IPS-NIHi11 (cell line): ENCODE results near the gene PBX3.

ENCODE experiments used
- DNase-seq: peaks from one replicate; pipeline ENCODE4 v3.0.0; 2012; ENCODE audit warnings: mixed read lengths, low spot score

Gene PBX3

DNA sequence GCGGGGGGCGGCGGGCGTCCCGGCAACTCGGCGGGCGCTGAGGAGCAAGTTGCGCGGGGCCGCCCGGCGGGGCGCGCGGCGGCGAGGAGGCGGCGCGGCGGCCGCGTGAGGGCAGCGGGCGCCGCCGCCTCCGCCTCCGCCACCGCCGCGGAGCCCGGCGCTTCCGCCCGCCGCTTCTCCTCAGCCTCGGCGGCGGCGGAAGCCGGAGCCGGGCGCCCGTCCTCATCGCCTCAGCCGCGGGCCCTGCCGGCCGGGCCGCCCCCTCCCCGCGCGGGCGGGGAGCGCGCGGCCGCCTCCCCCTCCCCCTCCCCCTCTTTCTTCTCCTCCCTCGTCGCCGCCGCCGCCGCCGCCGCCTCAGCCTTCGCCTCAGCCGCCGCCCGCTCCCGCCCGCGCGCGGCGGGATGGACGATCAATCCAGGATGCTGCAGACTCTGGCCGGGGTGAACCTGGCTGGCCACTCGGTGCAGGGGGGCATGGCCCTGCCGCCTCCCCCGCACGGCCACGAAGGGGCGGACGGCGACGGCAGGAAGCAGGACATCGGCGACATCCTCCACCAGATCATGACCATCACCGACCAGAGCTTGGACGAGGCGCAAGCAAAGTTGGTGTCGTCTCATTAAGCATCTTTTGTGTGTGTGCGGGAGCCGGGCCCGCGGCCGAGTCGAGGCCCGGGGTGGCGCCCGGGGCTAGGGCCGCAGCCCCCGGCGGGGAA, at the start of gene PBX3:
PBX3 (plus strand) TSS at position 321 of the 712 bp plus-strand sequence.
- DNase-seq = peak; percentile 63

DNA sequence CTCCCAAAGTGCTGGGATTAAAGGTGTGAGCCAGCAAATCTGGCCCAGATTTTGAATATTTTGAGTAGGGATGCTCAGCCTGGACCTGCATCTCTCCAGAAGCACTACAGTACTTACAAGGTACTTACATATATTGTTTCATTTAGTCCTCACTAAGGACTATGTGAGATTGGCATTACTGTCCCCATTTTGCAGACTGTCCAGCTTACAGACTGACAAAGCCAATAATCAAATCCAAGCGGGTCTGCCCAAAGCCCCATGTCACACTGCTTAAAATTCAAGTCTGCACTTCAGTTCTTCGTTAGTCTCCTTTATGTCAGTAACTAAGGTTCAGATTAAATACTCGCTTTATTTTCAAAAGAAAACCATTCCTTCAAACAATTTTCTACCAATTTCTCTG, 47.3 kb upstream of the PBX3 start:
- no peak for DNase-seq

- DNase-seq = peak; percentile 19
Measured at GRCh38 chr9:125700791-125701190, 46.4 kb upstream of the PBX3 start.

- DNase-seq = peak; percentile 30
Measured at GRCh38 chr9:125701351-125701750, 45.8 kb upstream of the PBX3 start.

- no peak for DNase-seq
Measured at GRCh38 chr9:125703662-125704061, 43.5 kb upstream of the PBX3 start.

DNA sequence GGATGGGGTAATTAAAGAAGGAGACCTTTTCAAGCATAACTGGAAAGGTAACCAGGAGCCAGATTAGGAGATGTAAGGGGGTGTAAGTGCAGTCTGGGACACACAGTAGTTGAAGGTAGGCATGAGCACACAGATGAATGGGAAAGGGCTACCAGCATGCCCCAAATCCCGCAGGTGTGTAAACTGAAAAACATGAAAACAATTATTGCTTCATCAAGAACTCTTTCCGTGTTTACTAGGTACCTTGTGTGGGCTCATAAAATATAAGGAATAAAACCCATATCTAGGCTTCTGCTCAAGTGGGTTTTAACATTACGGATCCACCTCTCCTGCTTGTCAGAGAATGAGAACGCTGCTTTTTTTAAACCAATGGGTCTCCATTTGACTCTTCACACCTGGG, 41.3 kb upstream of the PBX3 start:
- no peak for DNase-seq

DNA sequence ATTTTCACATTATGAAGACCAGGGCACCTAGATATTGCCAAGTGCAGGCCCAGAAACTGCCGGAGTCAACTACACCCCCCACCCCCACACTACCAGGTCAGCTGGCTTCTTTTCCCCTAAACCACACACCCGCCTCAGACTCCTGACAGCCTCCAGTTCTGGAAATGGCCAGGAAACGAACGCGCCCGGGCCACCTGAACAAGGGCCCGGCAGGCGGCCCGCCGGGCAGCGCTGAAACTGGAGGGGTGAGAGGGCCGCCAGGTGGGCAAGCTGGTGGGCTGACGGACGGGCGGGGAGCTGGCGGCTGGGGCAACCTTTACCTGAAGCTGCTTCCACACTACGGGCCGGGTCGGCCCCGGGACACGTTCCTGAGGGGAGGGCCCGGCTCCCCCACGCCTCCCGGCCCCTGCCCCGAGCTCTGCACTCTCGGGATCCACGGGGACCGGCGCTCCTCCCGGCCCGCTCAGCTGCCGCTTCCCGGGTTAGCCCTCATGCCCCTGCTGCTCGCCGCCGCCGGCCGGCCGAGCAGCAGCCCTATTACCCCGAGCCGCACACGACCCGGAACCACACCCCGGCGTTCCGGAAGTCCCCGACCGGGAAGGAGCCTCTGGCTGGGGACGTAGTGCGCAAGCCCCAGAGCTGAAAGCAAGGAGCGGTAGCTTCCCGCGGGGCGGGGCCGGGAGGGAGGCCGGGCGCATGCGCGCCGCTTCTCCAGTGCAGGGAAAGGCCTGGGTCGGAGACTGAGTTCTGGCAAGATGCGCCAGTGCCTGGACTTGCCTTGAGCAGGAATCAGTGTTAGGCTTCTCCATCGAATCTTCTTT, 40.3 kb upstream of the PBX3 start, which contains the start of gene MAPKAP1:
MAPKAP1 (minus strand) TSS at position 558 of the 821 bp plus-strand sequence. CDS start 34,634 bp downstream, outside the sequence.
- DNase-seq = peak; percentile 97

DNA sequence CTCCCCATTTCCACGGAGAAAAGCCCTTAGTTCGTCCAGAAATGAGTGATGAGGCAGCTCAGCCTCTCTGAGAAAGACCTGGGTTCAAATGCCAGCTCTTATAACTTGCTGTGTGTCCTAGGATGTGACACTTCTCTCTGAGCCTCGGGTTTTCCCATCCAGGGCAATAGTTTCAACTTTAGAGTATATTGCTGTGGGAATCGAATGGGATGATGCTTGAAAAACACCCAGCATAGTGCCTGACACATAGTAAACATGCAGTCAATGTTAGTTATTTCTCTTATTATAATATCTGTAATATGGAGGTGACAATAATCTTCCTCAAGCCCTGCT, 39.7 kb upstream of the PBX3 start:
- no peak for DNase-seq

DNA sequence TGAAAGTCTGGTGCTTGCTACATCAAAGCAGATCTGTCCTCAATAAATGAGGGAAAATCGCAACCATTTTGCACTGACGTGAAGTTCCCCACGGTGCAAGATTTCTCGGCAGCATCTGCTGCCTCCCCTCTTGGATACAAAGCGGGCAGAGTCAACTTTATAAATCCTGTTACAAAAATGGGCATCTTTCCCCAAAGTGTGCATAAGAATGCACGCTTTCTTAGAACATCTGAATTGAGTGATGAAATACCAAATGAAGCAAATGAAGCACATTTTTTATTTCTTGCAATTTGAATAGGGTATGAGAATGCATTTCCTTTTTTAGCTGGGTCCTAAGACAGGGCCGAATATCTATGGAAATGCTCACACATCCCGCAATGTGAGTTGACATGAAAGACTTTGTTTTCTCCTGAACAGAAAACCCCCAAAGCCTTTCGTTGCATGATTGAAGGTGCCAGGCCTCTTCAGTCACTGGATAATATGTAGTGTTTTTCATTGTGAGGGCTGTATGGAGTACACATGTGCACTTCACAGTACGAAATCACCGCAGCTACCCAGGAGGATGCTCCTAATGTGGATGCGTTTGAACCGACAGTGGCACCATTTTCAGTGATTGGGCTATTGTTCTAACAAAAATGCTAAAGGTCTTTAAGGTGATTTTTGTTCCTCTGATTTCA, 20.6 kb upstream of the PBX3 start:
- DNase-seq = no peak

DNA sequence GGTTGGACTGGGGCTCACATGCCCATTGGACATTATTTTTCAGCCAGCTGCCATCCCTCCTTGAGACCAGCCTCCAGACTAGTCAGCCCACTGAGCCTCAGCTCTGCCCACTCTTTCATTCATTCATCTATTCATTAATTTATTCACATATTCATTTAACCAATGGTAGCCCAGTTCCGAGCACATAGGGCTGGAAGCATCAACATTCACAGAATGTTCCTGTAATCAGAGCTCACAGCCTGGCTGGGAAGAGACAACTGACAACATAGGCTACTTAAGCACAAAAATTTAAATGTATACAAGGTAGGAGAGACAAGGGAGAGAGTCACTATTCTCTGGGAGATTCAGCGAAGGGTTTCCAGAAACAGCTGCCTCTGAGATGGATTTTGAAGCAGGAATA, 17.0 kb upstream of the PBX3 start:
- DNase-seq = no peak

DNA sequence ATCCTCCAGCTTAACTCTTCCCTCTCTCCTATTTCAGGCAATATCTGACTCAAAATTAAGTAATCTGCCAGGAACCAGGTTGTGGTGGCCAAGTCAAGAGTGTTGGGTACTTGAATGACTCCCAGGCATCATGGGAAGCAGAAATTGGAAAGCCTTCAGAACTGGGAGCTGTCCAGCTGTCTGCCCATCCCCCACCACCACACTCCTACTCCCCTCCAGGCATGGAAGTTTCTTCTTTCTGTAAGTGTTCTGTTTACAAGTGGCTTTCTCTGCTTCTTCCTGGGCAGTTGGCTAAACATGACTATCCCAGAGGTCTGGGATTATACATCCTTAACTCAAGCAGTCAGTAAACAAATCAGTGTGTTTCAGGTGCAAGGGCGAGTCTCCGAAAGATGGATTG, 14.6 kb upstream of the PBX3 start:
- DNase-seq = peak; percentile 67

DNA sequence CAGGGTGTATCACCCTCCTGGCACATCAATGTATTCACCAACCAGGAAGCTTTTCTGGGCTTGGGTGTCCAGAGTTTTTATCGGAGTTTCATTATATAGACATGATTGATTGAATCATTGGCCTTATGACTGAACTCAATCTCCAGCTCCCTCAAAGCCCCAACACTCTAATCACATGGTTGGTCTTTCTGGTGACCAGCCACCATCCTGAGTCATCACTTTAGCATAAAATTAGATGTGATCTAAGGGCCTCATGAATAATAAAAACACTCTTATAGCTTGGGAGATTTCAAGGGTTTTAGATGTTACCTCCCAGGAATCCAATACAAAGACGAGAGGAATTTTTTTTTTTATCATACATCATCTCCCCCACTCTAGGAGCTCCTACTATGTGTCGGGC, 7.7 kb upstream of the PBX3 start:
- no peak for DNase-seq

DNA sequence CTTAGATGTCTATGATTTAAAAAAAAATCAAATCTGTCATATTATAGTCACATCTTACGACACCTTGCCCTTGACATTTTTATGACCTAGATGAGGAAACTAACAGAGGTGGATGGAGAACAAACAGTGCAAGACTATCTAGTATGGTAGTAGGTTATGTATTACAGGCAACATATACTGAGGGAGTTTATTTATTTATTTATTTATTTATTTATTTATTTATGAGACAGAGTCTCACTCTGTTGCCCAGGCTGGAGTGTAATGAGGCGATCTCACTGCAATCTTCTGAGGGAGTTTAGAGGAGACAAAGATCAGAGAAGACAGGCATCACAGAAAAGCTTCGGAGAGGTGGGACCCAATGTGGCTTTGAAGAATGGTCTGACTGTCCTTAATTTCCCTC, 4.5 kb upstream of the PBX3 start:
- DNase-seq = no peak

GRCh38 chr9:125743682-125744428, 3.3 kb upstream of the PBX3 start:
- no peak for DNase-seq

DNA sequence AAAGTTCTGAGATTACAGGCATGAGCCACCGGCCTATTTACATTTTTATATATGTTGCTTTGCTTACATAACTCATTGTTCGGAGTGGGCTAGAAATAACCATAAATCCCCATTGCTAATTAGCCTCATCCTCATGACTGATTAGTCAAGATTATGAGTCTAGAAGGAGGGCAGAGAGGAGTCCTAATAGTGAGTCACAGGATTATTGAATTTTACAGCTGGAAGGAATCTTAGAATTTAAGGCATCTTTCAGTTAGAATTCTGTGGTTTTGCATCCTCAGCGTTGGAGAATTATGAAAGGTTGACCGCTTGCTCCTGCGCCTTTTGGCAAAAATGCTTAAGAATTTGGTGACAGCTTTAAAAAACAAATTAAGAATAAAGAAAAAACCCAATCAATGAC, 2.6 kb upstream of the PBX3 start:
- DNase-seq = no peak

DNA sequence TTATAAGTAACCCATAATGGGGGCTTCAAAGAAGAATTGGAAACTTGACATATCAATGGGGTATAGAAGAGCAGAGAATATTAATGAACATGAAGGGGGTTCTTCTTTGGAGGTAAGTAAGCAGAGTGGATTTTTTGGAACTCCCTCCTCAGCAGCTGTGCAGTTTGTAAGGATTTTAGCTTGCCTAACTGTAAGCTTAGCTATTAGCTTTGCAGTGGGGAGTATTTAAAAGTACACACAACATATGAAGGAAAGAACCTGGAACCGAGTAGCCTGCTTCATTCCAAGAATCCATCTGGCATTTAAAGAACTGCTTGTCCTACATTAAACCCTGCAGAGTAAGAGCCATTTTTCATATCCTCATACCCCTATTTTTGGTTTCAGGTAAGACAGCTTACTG, 2.2 kb upstream of the PBX3 start:
- DNase-seq = no peak

DNA sequence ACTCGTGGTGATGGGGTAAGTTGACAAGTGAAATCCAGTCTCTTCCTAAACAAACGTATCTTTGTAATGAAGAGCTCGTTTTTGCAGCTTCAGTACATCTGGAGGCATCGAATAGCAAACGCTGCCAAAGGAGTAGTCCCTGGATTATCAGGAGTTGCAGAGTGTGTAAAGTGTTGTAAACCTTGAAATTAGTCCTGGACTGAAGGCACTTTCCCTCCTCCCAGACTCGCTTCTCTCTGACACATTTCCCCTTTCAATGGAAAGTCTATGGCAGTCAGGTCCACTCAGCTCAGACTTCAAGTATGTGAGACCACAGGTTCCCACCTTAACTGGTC, 1.5 kb upstream of the PBX3 start:
- no peak for DNase-seq

DNA sequence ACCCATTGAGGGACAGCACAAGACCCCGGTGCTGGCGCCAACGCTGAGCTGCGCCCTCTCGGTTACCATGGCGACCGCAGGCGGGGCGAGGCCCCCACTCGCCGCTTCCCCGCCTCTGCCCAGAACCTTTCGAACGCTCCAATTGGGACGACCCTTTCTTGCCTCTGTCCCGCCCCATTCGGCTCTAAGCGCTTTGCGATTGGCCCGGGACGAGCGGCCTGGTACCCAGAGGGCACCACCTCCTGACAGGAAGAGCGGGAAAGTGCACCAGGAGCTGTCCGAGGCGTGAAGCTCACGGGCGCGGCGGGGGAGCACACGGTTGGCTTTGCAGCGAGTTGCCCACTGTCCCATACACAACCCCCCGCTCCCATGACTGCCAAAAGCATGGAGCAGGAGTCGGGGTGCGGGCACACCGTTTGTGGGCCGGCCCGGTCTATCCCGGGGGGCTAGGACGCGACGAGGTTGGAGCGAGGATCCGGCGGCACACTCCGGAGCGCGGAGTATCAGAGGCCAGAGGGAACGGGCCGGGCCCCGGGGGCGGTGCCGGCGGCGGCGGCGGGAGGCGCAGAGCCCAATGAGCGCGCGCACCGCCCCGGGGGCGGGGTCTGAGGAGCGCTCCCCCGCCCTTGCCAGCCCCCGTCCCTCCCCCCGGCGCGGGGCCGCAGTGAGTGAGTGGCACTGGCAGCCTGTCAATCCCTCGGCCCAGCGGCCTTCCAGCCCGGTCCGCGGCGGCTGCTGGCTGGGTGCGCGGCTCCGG, 978 bp upstream of the PBX3 start:
- DNase-seq = peak; percentile 95

DNA sequence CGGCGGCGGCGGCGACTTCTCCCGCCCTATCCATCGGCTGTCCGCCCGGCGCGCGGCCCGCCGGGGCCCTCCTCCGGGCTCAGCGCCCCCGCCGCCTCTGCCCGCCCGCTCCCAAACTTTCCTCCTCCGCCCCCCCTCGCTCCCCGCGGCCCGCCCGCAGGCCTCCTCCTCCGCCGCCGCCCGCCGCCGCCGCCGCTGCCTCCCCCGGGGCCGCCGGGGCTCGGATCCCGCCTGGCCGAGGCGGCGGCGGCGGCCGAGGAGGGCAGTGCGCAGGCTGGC, 460 bp upstream of the PBX3 start:
- no peak for DNase-seq

DNA sequence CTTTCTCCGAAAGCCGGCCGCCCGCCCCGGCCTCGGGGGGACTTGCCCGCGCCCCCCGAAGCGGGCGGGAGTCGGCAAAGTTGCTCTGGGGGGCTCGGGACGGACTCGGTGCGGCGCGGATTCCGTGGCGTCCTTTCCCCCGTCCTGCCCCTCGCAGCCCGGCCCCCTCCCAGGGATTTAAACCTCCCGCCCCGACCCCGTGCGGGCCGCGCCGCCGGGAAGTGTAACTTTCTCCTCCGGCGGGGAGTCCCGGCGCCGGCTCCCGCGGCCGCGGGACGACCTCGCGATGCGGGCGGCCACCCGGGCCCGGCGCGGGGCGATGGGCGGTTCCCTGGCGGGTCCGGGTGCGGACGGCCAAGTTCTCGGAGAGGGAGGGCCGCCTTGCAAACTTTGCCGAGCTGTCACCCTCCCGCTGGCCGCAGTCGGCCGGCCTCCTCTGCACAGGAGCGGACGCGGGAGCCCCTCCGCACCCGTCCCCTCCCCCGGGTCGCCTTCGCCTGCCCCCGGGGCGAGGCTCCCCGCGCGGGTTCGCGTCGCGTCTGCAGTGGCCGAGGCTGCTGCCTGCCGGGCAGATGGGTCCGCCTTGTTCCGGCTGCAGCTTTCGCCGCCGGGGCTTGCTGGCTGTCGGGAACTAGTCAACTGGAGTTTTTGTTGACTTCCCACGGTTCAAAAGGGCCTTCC, 732 bp downstream of the PBX3 start:
- peak; percentile 40 for DNase-seq

- DNase-seq = peak; percentile 18
Measured at GRCh38 chr9:125748446-125749099, 1.4 kb downstream of the PBX3 start.
